Activated CD4-positive, alpha-beta T cell treated with anti-CD3 and anti-CD28 coated beads for 4 hours (primary cell): ENCODE measurements around the gene KLHL2.
A peak's percentile ranks its signal among the peaks of the same experiment; 100 is the strongest.
"Not testable (repeated sequence)": the region's sequence is repeated elsewhere in the genome, so short reads cannot be mapped to it uniquely, and the experiment has no call there.

Experiments
- DNase-seq, 2 donors: peaks; one replicate each; pipeline ENCODE4 v3.0.0-alpha.2; 2020

The KLHL2 gene

GRCh38 chr4:165203541-165204461 is 3.6 kb upstream of the KLHL2 start:
- DNase-seq: no peak

DNA sequence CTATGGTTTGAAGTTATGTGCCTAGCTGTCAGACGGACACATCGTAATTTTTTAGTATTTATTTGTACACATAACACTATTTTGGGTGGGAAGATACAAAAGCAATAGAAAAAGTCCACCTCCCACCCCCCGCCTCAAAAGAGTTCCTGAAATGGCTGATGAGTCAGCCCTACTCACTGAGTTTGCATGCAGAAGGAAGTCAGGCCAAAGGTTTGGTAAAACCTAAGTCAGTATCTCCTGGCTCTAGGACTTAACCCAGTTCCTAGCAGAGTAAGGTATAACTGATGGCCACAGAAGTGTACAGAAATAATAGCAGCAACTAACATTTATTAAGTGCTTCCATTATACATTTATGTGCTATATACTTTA is 2.9 kb upstream of the KLHL2 start:
- DNase-seq: peak in 1 of 2 donors; percentile 15

GRCh38 chr4:165207016-165207430 is 338 bp upstream of the KLHL2 start:
- no peak for DNase-seq

- peak in 1 of 2 donors; percentile 41 for DNase-seq
Measured at GRCh38 chr4:165208221-165208652, 876 bp downstream of the KLHL2 start.

DNA sequence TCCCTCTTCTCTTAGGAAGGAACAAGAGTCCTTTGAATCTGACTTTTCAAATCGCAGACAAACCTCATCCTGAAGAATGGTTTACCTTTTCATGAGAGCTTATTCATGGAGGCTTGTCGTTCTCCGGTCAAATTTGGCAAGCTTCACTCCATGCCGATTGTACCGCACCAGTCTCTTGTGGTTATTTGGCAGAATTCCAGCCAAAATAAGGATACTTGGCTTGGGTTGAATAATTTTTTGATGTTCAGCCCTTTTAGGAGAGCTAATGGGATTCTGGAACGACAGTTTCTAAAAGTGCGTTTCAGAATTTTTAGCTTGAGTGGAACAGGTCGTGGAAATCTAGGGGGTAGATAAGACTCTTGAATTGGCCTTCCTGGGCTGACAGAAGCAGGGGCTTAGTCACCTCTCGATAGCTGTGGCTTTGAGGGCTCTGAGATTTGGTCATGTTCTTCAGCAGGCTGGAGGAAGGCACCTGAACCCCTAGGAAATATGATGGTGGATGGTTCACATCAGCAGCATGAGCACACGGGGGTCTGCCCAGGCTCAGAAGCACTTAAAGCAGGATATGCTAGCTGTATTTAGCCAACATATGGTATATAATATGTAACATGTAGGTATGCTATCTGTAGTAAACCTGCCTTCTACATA is 1.5 kb downstream of the KLHL2 start:
- DNase-seq: peak; percentile 9

GRCh38 chr4:165209796-165210195 is 2.4 kb downstream of the KLHL2 start:
- DNase-seq: no peak

- DNase-seq: no peak
Measured at GRCh38 chr4:165210566-165210965, 3.2 kb downstream of the KLHL2 start.

DNA sequence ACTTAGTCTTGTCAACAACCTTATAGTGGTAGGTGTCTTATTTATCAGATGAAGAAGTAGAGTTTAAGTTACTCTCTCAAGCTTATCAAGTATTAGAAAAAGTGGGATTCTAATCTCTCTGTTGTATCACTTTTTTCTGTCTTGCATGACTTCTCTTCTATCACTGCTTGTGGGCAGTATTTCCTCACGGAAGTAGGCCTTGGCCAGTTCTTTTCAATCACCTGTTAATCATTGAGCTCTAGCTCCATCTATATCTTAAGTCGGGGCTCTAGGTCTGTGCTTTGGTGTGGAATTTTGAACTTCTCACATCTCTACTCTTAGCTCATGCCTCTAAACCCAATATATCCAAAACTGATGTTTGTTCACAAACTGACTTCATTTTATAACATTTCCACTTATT is 5.3 kb downstream of the KLHL2 start:
- DNase-seq: not testable (repeated sequence)

- not testable (repeated sequence) for DNase-seq
Measured at GRCh38 chr4:165213404-165213803, 6.0 kb downstream of the KLHL2 start.

DNA sequence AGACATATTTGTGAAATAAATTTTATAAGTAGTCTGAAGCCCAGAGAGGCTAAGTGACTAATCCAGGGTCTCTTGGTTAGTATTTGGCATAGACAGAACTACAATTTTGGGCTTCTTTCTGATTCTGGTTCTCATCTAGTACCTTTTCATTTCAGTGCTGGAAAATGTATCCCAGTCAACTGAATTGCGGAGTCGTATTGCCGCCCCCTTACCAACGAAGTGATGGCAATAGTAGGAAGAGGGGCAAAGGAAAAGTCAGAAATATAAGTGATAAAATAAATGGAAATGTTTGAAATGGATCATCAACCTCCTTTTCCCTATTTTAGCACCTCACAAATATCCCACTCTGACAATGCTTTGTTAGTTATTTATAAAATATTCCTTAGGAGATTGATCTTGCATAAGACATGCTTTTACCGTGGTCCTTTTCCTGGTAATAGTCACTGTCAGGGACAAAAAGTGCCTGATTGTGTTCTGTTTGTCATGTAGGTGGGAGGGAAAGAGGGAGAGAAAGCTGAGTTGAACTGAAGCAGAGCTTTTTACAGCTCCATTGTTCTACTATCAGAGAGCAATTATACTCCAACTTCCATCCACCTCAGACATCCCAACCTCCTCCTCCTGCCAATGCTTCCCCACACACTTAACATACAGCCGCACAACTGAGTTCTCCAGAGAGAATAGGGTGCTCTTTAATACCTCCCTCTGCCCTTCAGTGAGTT is 6.8 kb downstream of the KLHL2 start:
- not testable (repeated sequence) for DNase-seq

DNA sequence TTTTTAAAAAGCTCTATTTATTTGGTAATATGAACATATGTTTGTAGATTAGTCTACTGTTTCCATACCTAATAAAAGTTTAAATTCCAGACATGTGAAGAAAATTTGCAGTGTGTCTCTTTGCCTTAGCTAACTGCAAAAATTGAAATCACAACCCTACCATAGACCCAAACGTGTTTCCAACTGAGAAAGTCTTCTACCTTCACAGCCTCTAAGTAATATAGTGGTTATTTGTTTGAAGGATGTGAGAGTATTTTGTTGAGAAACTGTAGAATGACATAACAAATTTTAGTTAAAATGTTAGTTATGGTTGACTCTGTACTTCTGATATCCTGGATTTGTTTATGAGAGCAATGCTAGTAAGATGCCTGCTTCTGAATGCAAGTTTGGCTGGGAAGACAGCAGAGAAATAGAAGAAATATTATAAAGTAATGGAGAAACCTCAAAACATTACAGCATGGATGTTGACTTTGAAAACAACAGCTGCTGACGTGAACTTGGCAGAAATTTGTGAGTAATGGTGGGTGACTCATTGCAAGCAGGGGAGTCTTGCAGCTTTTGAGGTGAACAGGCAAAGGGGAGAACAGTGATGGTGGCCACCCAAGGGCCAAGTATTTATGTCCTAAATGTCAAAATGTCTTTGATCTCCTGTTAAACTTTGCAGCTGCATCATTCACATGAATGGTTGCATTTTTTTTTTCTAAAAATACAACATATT is 7.8 kb downstream of the KLHL2 start:
- peak; percentile 30 to 49 for DNase-seq

DNA sequence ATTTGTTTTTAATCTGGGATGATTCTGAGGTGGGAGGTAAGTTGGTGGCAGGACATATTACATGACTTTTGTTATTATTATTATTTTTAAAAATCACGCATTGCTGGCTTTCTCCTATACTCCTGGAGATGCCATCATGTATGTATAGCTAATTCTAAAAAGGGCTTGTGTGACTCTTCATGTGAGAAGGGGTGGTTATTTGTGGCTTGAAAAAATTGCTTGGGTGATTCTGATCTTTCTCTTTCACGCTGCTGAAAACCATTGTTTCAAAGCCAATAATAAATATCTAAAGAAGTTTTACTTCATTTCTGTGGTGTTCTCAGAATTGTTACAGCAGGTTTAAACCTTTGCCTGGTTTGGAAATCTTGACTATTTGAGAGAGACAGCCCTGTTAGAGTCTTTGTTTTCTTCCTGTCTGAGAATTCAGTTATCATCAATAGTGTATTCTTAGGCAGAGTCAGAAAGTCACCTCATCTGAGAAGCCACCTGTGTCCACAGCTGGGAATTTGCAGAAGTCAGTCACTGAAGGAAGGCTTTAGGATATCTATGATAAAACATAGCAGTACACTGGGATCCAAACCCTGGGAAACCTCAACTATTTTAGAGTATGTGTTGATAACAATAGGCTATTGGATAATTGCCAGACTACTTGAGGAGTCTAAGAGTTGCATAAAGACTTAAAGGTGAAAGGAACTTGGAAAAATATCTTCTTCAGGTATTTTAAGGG is 8.6 kb downstream of the KLHL2 start:
- not testable (repeated sequence) for DNase-seq

- DNase-seq: no peak
Measured at GRCh38 chr4:165217325-165217724, 10.0 kb downstream of the KLHL2 start.

GRCh38 chr4:165221306-165221705 is 13.9 kb downstream of the KLHL2 start:
- not testable (repeated sequence) for DNase-seq

DNA sequence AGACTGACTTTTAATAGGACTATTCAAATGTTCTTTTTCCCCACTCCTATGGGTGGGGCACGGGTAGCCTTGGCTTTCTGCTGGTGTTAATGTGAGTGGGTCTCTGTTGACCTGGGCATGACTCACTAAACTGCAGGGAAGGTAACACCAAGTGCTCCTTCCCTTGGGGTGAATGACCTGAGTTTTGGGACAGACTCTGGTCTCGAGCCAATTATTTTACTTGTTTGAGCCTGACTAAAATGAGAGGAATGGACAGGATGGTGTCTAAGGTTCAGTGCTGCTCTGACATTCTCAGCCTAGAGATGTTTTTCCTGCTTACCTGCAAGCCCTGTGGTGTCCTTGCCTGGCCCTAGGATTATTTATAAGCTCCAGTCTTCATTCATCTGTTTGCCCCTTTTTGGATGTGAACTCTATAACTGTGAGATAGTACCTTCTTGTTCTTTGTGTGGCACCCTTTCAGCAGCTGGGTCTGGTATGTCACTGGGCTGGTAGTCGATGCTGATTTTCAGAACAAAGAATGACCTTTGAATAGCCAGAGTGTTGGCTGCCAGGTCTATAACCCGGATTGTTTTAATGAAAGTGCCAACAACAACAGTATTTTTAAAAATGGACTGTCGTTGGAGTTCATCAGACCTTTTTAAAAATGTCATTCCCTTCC is 14.8 kb downstream of the KLHL2 start:
- DNase-seq: not testable (repeated sequence)

DNA sequence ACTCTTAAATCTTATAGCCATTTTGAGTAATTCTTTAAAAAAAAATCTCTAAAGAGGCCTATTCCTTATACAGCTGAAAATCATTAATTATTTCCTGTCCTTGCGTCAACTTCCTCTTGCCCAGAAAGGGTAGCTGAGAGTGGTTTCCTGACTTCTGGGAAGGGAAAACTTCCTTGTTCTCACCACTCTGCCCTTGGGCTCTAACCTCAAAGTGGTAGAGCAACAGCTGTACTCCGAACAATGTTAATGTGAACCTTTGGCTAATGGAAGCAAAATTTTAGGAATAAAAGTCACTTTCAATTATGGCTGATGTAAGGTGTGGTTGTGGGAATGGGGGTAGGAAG is 15.3 kb downstream of the KLHL2 start:
- no peak for DNase-seq

- DNase-seq: not testable (repeated sequence)
Measured at GRCh38 chr4:165227401-165227800, 20.0 kb downstream of the KLHL2 start.

GRCh38 chr4:165229490-165230200 is 22.3 kb downstream of the KLHL2 start:
- not testable (repeated sequence) for DNase-seq

DNA sequence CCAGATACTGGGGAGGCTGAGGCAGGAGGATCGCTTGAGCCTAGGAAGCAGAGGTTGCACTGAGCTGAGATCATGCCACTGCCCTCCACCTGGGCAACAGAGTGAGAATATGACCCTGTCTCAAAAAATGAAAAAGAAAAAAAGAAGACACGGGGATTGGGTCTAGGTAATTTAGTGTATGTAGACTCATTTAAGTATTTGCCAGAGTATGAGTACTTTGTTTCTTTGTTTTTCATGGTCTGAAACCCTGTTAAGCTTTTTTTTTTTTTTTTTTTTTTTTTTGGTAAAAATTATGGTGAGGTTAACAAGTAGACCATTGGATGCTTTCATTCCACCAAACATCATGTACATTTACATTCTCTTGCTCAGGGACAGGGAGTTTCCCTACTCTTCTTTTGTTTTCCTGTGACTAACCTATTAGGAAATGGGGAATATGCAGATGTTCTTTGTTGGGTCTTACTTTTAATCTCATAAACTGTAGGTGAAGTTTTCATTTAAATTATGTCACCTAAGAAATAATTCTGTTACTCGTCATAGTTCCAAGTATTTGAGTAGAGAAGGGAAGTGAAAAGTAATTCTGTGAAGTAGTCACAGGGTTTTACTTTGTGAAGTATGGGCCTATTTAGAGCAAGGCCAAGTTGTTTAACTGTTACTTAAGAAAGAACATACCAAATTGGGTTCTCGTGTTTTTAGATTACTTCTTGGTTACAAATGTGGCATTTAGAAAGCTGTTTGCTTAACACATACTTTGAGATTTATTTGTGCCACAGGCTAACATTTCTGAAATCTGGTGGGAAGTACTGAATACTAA is 25.5 kb downstream of the KLHL2 start:
- DNase-seq: not testable (repeated sequence)

- DNase-seq: no peak
Measured at GRCh38 chr4:165234766-165235165, 27.4 kb downstream of the KLHL2 start.
